Skeletal muscle tissue (tissue), 4 donors: ENCODE data around the gene BCAS3. TPM values are rescaled to one million over a fixed set of nuclear protein-coding genes. Genes with fewer than 3 reads are reported as not detected.

Experiments used
- H3K27ac ChIP-seq: one replicate; pipeline ENCODE4 v1.7.0; 2013; ENCODE audit warnings: mild to moderate bottlenecking, low read depth, low read length, inconsistent platforms
- H3K27me3 ChIP-seq, 3 donors: one replicate each; pipeline ENCODE4 v1.7.0; 2013; ENCODE audit warnings: low read length in 3 of 3; ENCODE audit not compliant: control insufficient read depth in 3 of 3, insufficient read depth in 3 of 3
- H3K36me3 ChIP-seq, 3 donors: one replicate each; pipeline ENCODE4 v1.7.0; 2013; ENCODE audit warnings: low read length in 3 of 3; ENCODE audit not compliant: control insufficient read depth in 3 of 3, insufficient read depth in 3 of 3
- H3K4me1 ChIP-seq, 3 donors: one replicate each; pipeline ENCODE4 v1.7.0; 2013; ENCODE audit warnings: low read length in 3 of 3, mild to moderate bottlenecking in 3 of 3; ENCODE audit not compliant: control insufficient read depth in 3 of 3, insufficient read depth in 3 of 3
- H3K4me3 ChIP-seq, 3 donors: one replicate each; pipeline ENCODE4 v1.7.0; 2013; ENCODE audit warnings: low read length in 3 of 3
- H3K9ac ChIP-seq, 3 donors: one replicate each; pipeline ENCODE4 v1.7.0; 2013; ENCODE audit warnings: low read length in 3 of 3, mild to moderate bottlenecking in 3 of 3, moderate library complexity in 2 of 3, low read depth in 1 of 3
- H3K9me3 ChIP-seq, 3 donors: one replicate each; pipeline ENCODE4 v1.7.0; 2013; ENCODE audit warnings: low read length in 3 of 3; ENCODE audit not compliant: control insufficient read depth in 3 of 3
- total RNA-seq: library from RNA; depleted of rRNA; stranded (reverse); fragments of >200 nt; gene quantifications from one replicate; pipeline ENCODE4 v1.2.3, GENCODE V29; 2014
- donor health status: Osteomylitis.

BCAS3 gene
- total RNA-seq, 1 donor from 2014 or later, result 25.1 TPM

DNA sequence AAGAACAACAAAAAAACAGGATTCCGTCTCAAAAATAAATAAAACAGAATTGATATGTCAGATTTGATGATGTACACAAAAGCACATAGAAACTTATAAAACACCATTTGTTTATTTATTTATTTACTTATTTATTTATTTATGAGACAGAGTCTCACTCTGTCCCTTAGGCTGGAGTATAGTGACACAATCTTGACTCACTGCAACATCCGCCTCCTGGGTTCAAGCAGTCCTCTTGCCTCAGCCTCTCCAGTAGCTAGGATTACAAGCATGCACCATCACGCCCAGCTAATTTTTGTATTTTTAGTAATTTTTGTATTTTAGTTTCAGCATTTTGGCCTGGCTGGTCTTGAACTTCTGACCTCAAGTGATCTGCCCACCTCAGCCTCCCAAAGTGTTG, 21.4 kb downstream of the BCAS3 start:
- Histone ChIP-seq H3K27ac (no peak overlapping the region), H3K27me3 (no peaks in the 10 kb centered on the region), H3K4me3 (no peak overlapping the region), H3K9ac (no peak overlapping the region), H3K36me3 (peaks cover 0 to 12% (median 0%) of the 10 kb centered on the region in 3 donors), H3K4me1 (no peaks in the 10 kb centered on the region), H3K9me3 (no peaks in the 10 kb centered on the region)

GRCh38 chr17:60704170-60704569, 26.5 kb downstream of the BCAS3 start:
- no peak overlapping the region for H3K27ac ChIP-seq
- H3K36me3 ChIP-seq, result peaks cover 2 to 6% (median 6%) of the 10 kb centered on the region in 3 donors
- no peak overlapping the region for H3K4me3 ChIP-seq
- H3K4me1 ChIP-seq, result no peaks in the 10 kb centered on the region
- no peaks in the 10 kb centered on the region for H3K27me3 ChIP-seq
- H3K9ac ChIP-seq, result no peak overlapping the region
- no peaks in the 10 kb centered on the region for H3K9me3 ChIP-seq

- H3K27me3 ChIP-seq, result no peaks in the 10 kb centered on the region
- no peaks in the 10 kb centered on the region for H3K9me3 ChIP-seq
- no peak overlapping the region for H3K4me3 ChIP-seq
- H3K36me3 ChIP-seq, result peaks cover 2 to 16% (median 7%) of the 10 kb centered on the region in 3 donors
- H3K9ac ChIP-seq, result no peak overlapping the region
- H3K4me1 ChIP-seq, result no peaks in the 10 kb centered on the region
- no peak overlapping the region for H3K27ac ChIP-seq
Measured at GRCh38 chr17:60712675-60713074, 35.0 kb downstream of the BCAS3 start.

DNA sequence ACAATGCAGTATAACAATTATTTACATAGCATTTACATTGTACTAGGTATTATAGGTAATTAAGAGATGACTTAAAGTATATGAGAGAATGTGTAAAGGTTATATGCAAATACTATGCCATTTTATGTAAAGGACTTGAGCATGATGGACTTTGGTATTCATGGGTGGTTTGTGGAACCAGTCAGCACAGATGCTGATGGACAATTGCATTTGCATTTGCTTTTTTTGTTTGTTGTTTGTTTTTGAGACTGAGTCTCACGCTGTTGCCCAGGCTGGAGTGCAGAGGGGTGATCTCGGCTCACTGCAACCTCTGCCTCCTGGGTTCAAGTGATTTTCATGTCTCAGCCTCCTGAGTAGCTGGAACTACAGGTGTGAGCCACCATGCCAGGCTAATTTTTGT, 36.0 kb downstream of the BCAS3 start:
- H3K27ac ChIP-seq, result no peak overlapping the region
- no peaks in the 10 kb centered on the region for H3K9me3 ChIP-seq
- no peaks in the 10 kb centered on the region for H3K27me3 ChIP-seq
- H3K4me1 ChIP-seq, result no peaks in the 10 kb centered on the region
- no peak overlapping the region for H3K4me3 ChIP-seq
- H3K9ac ChIP-seq, result no peak overlapping the region
- H3K36me3 ChIP-seq, result peaks cover 0 to 16% (median 7%) of the 10 kb centered on the region in 3 donors

DNA sequence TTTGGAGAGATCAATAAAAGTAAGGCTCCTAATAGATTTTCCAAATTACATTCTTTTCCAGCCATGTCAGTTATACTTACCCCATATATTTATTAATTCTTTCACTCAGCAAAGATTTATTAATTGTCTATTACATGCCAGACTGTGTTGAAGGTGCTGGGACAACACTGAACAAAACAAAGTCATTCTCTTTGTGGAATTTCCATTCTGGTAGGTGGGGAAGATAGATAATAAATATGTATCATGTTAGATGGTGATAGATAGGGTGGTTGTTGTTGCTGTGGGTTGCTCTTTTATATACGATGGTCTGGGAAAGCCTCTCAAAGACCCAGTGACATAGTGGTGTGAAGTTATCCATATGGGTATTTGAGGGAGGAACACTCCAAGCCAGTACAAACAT, 39.1 kb downstream of the BCAS3 start:
- no peaks in the 10 kb centered on the region for H3K4me1 ChIP-seq
- no peaks in the 10 kb centered on the region for H3K27me3 ChIP-seq
- no peaks in the 10 kb centered on the region for H3K9me3 ChIP-seq
- no peak overlapping the region for H3K4me3 ChIP-seq
- H3K27ac ChIP-seq, result no peak overlapping the region
- no peaks in the 10 kb centered on the region for H3K36me3 ChIP-seq
- no peak overlapping the region for H3K9ac ChIP-seq

- H3K4me1 ChIP-seq, result no peaks in the 10 kb centered on the region
- no peaks in the 10 kb centered on the region for H3K9me3 ChIP-seq
- H3K36me3 ChIP-seq, result no peaks in the 10 kb centered on the region
- no peak overlapping the region for H3K9ac ChIP-seq
- no peak overlapping the region for H3K27ac ChIP-seq
- H3K4me3 ChIP-seq, result no peak overlapping the region
- H3K27me3 ChIP-seq, result no peaks in the 10 kb centered on the region
Measured at GRCh38 chr17:60717814-60718213, 40.2 kb downstream of the BCAS3 start.

DNA sequence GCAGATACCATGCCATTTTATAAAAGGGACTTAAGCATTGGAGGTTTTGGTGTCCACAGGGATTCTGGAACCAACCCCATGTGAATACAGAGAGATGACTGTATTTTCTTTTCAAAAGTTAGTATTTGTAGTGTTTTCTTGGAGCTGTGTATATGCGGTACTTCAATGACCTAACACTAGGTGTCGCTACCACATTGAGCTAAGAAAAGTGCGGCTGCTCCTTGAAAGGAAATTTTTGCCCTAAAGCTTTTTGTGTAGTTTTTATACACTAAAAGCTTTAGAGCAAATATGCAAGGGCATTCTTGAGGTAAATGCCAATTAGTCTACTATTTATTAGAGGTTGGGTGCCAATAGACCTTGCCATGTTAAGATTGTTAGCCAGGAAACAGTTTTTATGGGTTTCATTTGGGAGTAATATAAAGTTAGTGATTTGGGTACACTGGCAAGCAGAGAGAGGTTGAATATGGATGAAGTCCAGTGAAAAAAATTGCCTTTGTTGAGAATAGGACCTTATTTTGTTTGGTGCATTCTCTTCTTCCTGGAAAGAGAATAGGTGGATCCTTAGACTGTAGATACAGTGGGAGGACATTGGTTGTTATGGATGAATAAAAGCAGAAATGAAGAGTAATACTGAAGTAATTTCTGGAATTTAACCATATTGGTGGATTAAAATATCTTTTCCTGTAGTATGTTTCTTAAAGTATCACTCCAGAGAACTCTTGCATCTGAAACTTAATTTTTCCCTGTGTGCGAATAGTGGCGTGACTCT, 43.3 kb downstream of the BCAS3 start:
- Histone ChIP-seq H3K9me3 (no peaks in the 10 kb centered on the region), H3K4me1 (no peaks in the 10 kb centered on the region), H3K9ac (no peak overlapping the region), H3K36me3 (no peaks in the 10 kb centered on the region), H3K4me3 (no peak overlapping the region), H3K27me3 (no peaks in the 10 kb centered on the region), H3K27ac (no peak overlapping the region)

DNA sequence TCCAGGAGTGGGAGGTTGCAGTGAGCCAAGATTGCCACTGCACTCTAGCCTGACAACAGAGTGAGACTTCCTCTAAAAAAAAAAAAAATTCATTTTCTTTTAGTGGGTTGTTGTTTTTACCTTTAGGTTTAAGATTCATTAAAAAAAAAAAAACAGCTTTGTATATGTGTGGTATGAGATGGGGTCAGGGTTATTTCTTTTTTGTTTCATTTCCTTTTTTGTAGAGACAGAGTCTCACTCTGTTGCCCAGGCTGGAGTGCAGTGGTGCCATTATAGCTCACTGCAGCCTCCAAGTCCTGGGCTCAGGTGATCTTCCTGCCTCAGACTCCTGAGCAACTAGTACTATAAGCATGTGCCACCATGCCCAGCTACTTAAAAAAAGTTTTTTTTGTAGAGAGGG, 47.0 kb downstream of the BCAS3 start:
- Histone ChIP-seq H3K4me1 (no peaks in the 10 kb centered on the region), H3K27me3 (no peaks in the 10 kb centered on the region), H3K36me3 (no peaks in the 10 kb centered on the region), H3K27ac (no peak overlapping the region), H3K9ac (no peak overlapping the region), H3K4me3 (no peak overlapping the region), H3K9me3 (no peaks in the 10 kb centered on the region)

GRCh38 chr17:60729854-60730253, 52.2 kb downstream of the BCAS3 start:
- no peaks in the 10 kb centered on the region for H3K9me3 ChIP-seq

DNA sequence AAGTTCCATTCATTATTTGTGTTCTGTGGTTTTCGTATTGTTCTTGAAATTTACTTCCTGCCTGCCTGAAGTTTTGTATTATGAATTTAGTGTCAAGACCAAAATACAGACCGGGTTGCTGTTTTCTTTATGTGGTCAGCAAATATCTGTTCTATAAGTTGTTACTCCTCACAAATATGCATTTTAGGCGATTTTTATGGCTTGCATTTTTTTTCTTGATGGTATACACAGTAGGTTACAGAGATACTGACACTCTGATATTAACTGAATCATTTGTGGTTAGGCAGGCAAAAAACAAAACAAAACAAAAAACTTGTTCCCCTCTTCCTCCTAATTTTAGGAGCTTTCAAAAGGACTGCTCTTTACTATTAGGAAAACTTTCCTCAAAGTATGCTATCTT, 52.6 kb downstream of the BCAS3 start:
- Histone ChIP-seq H3K9ac (no peak overlapping the region), H3K4me1 (no peaks in the 10 kb centered on the region), H3K9me3 (no peaks in the 10 kb centered on the region), H3K36me3 (no peaks in the 10 kb centered on the region), H3K27ac (no peak overlapping the region), H3K4me3 (no peak overlapping the region), H3K27me3 (no peaks in the 10 kb centered on the region)

More at GRCh38 chr17:60729854-60730253, 52.2 kb downstream of the BCAS3 start:
- Histone ChIP-seq H3K9ac (no peak overlapping the region), H3K27ac (no peak overlapping the region), H3K4me1 (no peaks in the 10 kb centered on the region), H3K4me3 (no peak overlapping the region), H3K27me3 (no peaks in the 10 kb centered on the region), H3K36me3 (no peaks in the 10 kb centered on the region)
